ENCODE data around the gene SLC4A1. TPM values are rescaled to one million over a fixed set of nuclear protein-coding genes. Genes with fewer than 3 reads are reported as not detected.

SLC4A1 gene
- total RNA-seq, 1 experiment from 2014 or later, result not detected

DNA sequence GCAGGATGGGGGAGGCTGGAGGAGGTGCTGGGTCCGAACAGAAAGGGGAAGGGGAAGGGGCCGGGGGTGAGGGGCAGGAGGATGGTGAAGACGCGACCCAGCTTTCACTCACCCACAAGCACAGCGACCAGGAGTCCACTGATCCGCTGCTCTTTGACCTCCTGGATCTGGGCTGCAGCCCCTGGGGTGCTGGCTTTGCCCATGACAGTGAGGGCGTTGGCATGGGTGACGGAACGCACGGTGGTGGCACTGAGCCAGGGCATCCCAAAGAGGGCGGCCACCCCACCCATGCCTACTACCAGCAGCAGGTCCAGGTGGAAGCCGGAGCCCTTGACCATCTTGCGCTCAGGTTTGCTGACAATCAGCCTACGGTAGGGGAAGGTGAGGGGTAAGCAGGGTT is 14.9 kb downstream of the SLC4A1 start:
- H3K4me1 Mint-ChIP-seq, result no peaks in the 10 kb centered on the region
- no peaks in the 10 kb centered on the region; the same call in 1 of the 2 replicates for H3K27me3 Mint-ChIP-seq (ENCODE audit: low read depth)
- H3K4me3 Mint-ChIP-seq, result no peak overlapping the region
- TF ChIP-seq, protein P1, sequence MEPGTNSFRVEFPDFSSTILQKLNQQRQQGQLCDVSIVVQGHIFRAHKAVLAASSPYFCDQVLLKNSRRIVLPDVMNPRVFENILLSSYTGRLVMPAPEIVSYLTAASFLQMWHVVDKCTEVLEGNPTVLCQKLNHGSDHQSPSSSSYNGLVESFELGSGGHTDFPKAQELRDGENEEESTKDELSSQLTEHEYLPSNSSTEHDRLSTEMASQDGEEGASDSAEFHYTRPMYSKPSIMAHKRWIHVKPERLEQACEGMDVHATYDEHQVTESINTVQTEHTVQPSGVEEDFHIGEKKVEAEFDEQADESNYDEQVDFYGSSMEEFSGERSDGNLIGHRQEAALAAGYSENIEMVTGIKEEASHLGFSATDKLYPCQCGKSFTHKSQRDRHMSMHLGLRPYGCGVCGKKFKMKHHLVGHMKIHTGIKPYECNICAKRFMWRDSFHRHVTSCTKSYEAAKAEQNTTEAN (CRISPR knock-in tag; IDR thresholded peaks at IDR 0.05), result no peak
- TF ChIP-seq, protein P2, sequence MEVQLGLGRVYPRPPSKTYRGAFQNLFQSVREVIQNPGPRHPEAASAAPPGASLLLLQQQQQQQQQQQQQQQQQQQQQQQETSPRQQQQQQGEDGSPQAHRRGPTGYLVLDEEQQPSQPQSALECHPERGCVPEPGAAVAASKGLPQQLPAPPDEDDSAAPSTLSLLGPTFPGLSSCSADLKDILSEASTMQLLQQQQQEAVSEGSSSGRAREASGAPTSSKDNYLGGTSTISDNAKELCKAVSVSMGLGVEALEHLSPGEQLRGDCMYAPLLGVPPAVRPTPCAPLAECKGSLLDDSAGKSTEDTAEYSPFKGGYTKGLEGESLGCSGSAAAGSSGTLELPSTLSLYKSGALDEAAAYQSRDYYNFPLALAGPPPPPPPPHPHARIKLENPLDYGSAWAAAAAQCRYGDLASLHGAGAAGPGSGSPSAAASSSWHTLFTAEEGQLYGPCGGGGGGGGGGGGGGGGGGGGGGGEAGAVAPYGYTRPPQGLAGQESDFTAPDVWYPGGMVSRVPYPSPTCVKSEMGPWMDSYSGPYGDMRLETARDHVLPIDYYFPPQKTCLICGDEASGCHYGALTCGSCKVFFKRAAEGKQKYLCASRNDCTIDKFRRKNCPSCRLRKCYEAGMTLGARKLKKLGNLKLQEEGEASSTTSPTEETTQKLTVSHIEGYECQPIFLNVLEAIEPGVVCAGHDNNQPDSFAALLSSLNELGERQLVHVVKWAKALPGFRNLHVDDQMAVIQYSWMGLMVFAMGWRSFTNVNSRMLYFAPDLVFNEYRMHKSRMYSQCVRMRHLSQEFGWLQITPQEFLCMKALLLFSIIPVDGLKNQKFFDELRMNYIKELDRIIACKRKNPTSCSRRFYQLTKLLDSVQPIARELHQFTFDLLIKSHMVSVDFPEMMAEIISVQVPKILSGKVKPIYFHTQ (CRISPR knock-in tag; IDR thresholded peaks at IDR 0.05), result no peak
- no peak for TF ChIP-seq NR3C1 (CRISPR knock-in tag; conservative IDR thresholded peaks at IDR 0.05; ENCODE audit: low read depth)
- no peak for TF ChIP-seq TEAD1 (CRISPR knock-in tag; IDR thresholded peaks at IDR 0.05)
- TF ChIP-seq ESRRA (CRISPR knock-in tag; IDR thresholded peaks at IDR 0.05; ENCODE audit: borderline replicate concordance), result no peak
- TF ChIP-seq, protein P3, sequence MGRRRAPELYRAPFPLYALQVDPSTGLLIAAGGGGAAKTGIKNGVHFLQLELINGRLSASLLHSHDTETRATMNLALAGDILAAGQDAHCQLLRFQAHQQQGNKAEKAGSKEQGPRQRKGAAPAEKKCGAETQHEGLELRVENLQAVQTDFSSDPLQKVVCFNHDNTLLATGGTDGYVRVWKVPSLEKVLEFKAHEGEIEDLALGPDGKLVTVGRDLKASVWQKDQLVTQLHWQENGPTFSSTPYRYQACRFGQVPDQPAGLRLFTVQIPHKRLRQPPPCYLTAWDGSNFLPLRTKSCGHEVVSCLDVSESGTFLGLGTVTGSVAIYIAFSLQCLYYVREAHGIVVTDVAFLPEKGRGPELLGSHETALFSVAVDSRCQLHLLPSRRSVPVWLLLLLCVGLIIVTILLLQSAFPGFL (CRISPR knock-in tag; IDR thresholded peaks at IDR 0.05; ENCODE audit: borderline replicate concordance), result no peak
- TF ChIP-seq ZNF416 (CRISPR knock-in tag; IDR thresholded peaks at IDR 0.05), result no peak
- TF ChIP-seq ZNF263 (CRISPR knock-in tag; IDR thresholded peaks at IDR 0.05; ENCODE audit: low read depth), result no peak
- no peak for TF ChIP-seq TP53 (CRISPR knock-in tag; IDR thresholded peaks at IDR 0.05)
- TF ChIP-seq, protein P4, sequence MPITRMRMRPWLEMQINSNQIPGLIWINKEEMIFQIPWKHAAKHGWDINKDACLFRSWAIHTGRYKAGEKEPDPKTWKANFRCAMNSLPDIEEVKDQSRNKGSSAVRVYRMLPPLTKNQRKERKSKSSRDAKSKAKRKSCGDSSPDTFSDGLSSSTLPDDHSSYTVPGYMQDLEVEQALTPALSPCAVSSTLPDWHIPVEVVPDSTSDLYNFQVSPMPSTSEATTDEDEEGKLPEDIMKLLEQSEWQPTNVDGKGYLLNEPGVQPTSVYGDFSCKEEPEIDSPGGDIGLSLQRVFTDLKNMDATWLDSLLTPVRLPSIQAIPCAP (CRISPR knock-in tag; IDR thresholded peaks at IDR 0.05), result no peak
- TF ChIP-seq, protein P5, sequence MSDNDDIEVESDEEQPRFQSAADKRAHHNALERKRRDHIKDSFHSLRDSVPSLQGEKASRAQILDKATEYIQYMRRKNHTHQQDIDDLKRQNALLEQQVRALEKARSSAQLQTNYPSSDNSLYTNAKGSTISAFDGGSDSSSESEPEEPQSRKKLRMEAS (CRISPR knock-in tag; IDR thresholded peaks at IDR 0.05), result no peak
- TF ChIP-seq, protein P6, sequence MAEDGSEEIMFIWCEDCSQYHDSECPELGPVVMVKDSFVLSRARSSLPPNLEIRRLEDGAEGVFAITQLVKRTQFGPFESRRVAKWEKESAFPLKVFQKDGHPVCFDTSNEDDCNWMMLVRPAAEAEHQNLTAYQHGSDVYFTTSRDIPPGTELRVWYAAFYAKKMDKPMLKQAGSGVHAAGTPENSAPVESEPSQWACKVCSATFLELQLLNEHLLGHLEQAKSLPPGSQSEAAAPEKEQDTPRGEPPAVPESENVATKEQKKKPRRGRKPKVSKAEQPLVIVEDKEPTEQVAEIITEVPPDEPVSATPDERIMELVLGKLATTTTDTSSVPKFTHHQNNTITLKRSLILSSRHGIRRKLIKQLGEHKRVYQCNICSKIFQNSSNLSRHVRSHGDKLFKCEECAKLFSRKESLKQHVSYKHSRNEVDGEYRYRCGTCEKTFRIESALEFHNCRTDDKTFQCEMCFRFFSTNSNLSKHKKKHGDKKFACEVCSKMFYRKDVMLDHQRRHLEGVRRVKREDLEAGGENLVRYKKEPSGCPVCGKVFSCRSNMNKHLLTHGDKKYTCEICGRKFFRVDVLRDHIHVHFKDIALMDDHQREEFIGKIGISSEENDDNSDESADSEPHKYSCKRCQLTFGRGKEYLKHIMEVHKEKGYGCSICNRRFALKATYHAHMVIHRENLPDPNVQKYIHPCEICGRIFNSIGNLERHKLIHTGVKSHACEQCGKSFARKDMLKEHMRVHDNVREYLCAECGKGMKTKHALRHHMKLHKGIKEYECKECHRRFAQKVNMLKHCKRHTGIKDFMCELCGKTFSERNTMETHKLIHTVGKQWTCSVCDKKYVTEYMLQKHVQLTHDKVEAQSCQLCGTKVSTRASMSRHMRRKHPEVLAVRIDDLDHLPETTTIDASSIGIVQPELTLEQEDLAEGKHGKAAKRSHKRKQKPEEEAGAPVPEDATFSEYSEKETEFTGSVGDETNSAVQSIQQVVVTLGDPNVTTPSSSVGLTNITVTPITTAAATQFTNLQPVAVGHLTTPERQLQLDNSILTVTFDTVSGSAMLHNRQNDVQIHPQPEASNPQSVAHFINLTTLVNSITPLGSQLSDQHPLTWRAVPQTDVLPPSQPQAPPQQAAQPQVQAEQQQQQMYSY (CRISPR knock-in tag; IDR thresholded peaks at IDR 0.05), result no peak
- TF ChIP-seq, protein P7, sequence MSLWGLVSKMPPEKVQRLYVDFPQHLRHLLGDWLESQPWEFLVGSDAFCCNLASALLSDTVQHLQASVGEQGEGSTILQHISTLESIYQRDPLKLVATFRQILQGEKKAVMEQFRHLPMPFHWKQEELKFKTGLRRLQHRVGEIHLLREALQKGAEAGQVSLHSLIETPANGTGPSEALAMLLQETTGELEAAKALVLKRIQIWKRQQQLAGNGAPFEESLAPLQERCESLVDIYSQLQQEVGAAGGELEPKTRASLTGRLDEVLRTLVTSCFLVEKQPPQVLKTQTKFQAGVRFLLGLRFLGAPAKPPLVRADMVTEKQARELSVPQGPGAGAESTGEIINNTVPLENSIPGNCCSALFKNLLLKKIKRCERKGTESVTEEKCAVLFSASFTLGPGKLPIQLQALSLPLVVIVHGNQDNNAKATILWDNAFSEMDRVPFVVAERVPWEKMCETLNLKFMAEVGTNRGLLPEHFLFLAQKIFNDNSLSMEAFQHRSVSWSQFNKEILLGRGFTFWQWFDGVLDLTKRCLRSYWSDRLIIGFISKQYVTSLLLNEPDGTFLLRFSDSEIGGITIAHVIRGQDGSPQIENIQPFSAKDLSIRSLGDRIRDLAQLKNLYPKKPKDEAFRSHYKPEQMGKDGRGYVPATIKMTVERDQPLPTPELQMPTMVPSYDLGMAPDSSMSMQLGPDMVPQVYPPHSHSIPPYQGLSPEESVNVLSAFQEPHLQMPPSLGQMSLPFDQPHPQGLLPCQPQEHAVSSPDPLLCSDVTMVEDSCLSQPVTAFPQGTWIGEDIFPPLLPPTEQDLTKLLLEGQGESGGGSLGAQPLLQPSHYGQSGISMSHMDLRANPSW (CRISPR knock-in tag; conservative IDR thresholded peaks at IDR 0.05; ENCODE audit: low read depth), result no peak
- TF ChIP-seq, protein P8, sequence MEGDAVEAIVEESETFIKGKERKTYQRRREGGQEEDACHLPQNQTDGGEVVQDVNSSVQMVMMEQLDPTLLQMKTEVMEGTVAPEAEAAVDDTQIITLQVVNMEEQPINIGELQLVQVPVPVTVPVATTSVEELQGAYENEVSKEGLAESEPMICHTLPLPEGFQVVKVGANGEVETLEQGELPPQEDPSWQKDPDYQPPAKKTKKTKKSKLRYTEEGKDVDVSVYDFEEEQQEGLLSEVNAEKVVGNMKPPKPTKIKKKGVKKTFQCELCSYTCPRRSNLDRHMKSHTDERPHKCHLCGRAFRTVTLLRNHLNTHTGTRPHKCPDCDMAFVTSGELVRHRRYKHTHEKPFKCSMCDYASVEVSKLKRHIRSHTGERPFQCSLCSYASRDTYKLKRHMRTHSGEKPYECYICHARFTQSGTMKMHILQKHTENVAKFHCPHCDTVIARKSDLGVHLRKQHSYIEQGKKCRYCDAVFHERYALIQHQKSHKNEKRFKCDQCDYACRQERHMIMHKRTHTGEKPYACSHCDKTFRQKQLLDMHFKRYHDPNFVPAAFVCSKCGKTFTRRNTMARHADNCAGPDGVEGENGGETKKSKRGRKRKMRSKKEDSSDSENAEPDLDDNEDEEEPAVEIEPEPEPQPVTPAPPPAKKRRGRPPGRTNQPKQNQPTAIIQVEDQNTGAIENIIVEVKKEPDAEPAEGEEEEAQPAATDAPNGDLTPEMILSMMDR (IDR thresholded peaks at IDR 0.05), result no peak
- no peak for TF ChIP-seq NFE2L1 (CRISPR knock-in tag; IDR thresholded peaks at IDR 0.05)
- TF ChIP-seq NFATC4 (CRISPR knock-in tag; IDR thresholded peaks at IDR 0.05), result no peak
- no peak for TF ChIP-seq NR1H2 (CRISPR knock-in tag; IDR thresholded peaks at IDR 0.05)
- TF ChIP-seq PRRX2 (CRISPR knock-in tag; IDR thresholded peaks at IDR 0.05), result no peak
- TF ChIP-seq ETV6 (CRISPR knock-in tag; IDR thresholded peaks at IDR 0.05), result no peak
- TF ChIP-seq, protein P9, sequence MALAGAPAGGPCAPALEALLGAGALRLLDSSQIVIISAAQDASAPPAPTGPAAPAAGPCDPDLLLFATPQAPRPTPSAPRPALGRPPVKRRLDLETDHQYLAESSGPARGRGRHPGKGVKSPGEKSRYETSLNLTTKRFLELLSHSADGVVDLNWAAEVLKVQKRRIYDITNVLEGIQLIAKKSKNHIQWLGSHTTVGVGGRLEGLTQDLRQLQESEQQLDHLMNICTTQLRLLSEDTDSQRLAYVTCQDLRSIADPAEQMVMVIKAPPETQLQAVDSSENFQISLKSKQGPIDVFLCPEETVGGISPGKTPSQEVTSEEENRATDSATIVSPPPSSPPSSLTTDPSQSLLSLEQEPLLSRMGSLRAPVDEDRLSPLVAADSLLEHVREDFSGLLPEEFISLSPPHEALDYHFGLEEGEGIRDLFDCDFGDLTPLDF (CRISPR knock-in tag; IDR thresholded peaks at IDR 0.05), result no peak
- ChIA-PET POLR2A (no interaction called here), CTCF (no interaction called here)
- DNase-seq (ENCODE audit: low spot score), result no peak
- H3K27ac Mint-ChIP-seq, result no peak overlapping the region
- H3K36me3 Mint-ChIP-seq, result no peaks in the 10 kb centered on the region
- no peaks in the 10 kb centered on the region for H3K9me3 Mint-ChIP-seq
- no peak for ATAC-seq
